GM12865 (cell line): ENCODE measurements around the gene TRIM46.

Source experiments
- DNase-seq: peaks from one replicate; pipeline ENCODE4 v3.0.0; 2010; ENCODE audit warnings: low read depth
- H3K4me3 ChIP-seq: 2 replicates; pipeline ENCODE4 v1.5.1; 2011; ENCODE audit warnings: mild to moderate bottlenecking, low read depth, low read length, control low read depth
- CTCF ChIP-seq: IDR thresholded peaks from 2 replicates; pipeline ENCODE4 v1.5.1; 2011; ENCODE audit warnings: low read length, control low read depth, low read depth, inconsistent platforms; ENCODE audit not compliant: insufficient read depth; ENCODE audit errors: missing control alignments

The TRIM46 gene

GRCh38 chr1:155133799-155134281, 39.8 kb upstream of the TRIM46 start:
- no peak for DNase-seq
- H3K4me3 ChIP-seq = no peak overlapping the region
- TF ChIP-seq CTCF = no peak

- TF ChIP-seq CTCF = no peak
- H3K4me3 ChIP-seq = no peak overlapping the region
- no peak for DNase-seq
Observed at GRCh38 chr1:155134322-155134721, 39.3 kb upstream of the TRIM46 start.

- TF ChIP-seq CTCF = no peak
- H3K4me3 ChIP-seq = peak overlapping the region; percentile 90
- DNase-seq = peak; percentile 68
Observed at GRCh38 chr1:155134880-155135414, 38.7 kb upstream of the TRIM46 start.

GRCh38 chr1:155135415-155136028, 38.1 kb upstream of the TRIM46 start, which contains the start of gene SLC50A1:
TSS of gene SLC50A1 (plus strand) at chr1:155135852. CDS start at chr1:155135912, 60 bp downstream.
- peak within 1 kb of the TSS; percentile 90 for H3K4me3 ChIP-seq
- no peak for TF ChIP-seq CTCF
- DNase-seq = peak; percentile 95

GRCh38 chr1:155136748-155137147, 36.9 kb upstream of the TRIM46 start:
- no peak for TF ChIP-seq CTCF
- peak overlapping the region; percentile 90 for H3K4me3 ChIP-seq
- DNase-seq = no peak

GRCh38 chr1:155137154-155137949, 36.3 kb upstream of the TRIM46 start:
- TF ChIP-seq CTCF = no peak
- peak overlapping the region; percentile 90 for H3K4me3 ChIP-seq
- no peak for DNase-seq
